Stimulated activated CD4-positive, alpha-beta T cell treated with anti-CD3 and anti-CD28 coated beads, Interleukin-12 subunit alpha, Interleukin-12 subunit beta, amount 100 ng/mL, for 24 hours (primary cell): ENCODE results near the gene ZNF253.
A peak's percentile ranks its signal among the peaks of the same experiment; 100 is the strongest.
"Not testable (repeated sequence)": the region's sequence is repeated elsewhere in the genome, so short reads cannot be mapped to it uniquely, and the experiment has no call there.

Experiments
- DNase-seq, 2 experiments: peaks; one replicate each; pipeline ENCODE4 v3.0.0-alpha.2; 2020; ENCODE audit warnings: low read depth in 2 of 2

ZNF253 gene

GRCh38 chr19:19865750-19866610 lies at the start of gene ZNF253:
Gene ZNF253, plus strand, starts transcription at chr19:19865882. Its CDS starts 115 bp downstream, at chr19:19865997.
- peak; percentile 88 to 95 for DNase-seq

GRCh38 chr19:19816679-19817078 lies 49.0 kb upstream of the ZNF253 start:
- DNase-seq: no peak

GRCh38 chr19:19817357-19817756 lies 48.3 kb upstream of the ZNF253 start:
- peak; percentile 14 to 18 for DNase-seq

GRCh38 chr19:19820774-19821320 lies 44.8 kb upstream of the ZNF253 start:
- no peak for DNase-seq

- DNase-seq: peak; percentile 95
Observed at GRCh38 chr19:19821366-19821951, 44.2 kb upstream of the ZNF253 start, which contains the start of gene ZNF506. Gene ZNF506, minus strand, starts transcription at chr19:19821750. Its CDS starts 147 bp downstream, at chr19:19821603.

- DNase-seq: not testable (repeated sequence)
Observed at GRCh38 chr19:19821976-19822375, 43.7 kb upstream of the ZNF253 start.

GRCh38 chr19:19823916-19824315 lies 41.8 kb upstream of the ZNF253 start:
- DNase-seq: no peak

GRCh38 chr19:19826875-19827274 lies 38.8 kb upstream of the ZNF253 start:
- no peak for DNase-seq

GRCh38 chr19:19835560-19836038 lies 30.1 kb upstream of the ZNF253 start:
- DNase-seq: no peak

- no peak for DNase-seq
Observed at GRCh38 chr19:19847781-19848180, 17.9 kb upstream of the ZNF253 start.

GRCh38 chr19:19849056-19849455 lies 16.6 kb upstream of the ZNF253 start:
- no peak for DNase-seq

- not testable (repeated sequence) for DNase-seq
Observed at GRCh38 chr19:19851740-19852139, 13.9 kb upstream of the ZNF253 start.

- DNase-seq: no peak
Observed at GRCh38 chr19:19858751-19859150, 6.9 kb upstream of the ZNF253 start.

- DNase-seq: peak; percentile 7 to 25
Observed at GRCh38 chr19:19860756-19861390, 4.8 kb upstream of the ZNF253 start.

- DNase-seq: peak; percentile 22 to 25
Observed at GRCh38 chr19:19866611-19867248, 1.0 kb downstream of the ZNF253 start.

GRCh38 chr19:19870086-19870485 lies 4.4 kb downstream of the ZNF253 start:
- DNase-seq: not testable (repeated sequence)

- no peak for DNase-seq
Observed at GRCh38 chr19:19871932-19872331, 6.2 kb downstream of the ZNF253 start.

GRCh38 chr19:19873381-19873780 lies 7.7 kb downstream of the ZNF253 start:
- DNase-seq: no peak

- DNase-seq: no peak
Observed at GRCh38 chr19:19877724-19878123, 12.0 kb downstream of the ZNF253 start.

- DNase-seq: no peak
Observed at GRCh38 chr19:19884583-19884982, 18.9 kb downstream of the ZNF253 start.
